GM23248 (cell line): ENCODE measurements around the gene ELF2. TPM values are rescaled to one million over a fixed set of nuclear protein-coding genes. Genes with fewer than 3 reads are reported as not detected.
"Not testable (repeated sequence)": the region's sequence is repeated elsewhere in the genome, so short reads cannot be mapped to it uniquely, and the experiment has no call there.

Experiments
- DNase-seq: peaks from one replicate; pipeline ENCODE4 v3.0.0-alpha.2; 2015
- H2AFZ ChIP-seq: fragments of 200-600 bp; sonication (generic); 2 replicates; pipeline ENCODE4 v1.6.1; 2016; ENCODE audit warnings: antibody characterized with exemption
- H3F3A ChIP-seq: fragments of 200-600 bp; sonication (generic); 2 replicates; pipeline ENCODE4 v1.6.1; 2016; ENCODE audit warnings: mild to moderate bottlenecking, antibody characterized with exemption, mixed run types; ENCODE audit not compliant: insufficient read depth
- H3K27ac ChIP-seq: fragments of 200-600 bp; sonication (generic); 2 replicates; pipeline ENCODE4 v1.5.1; 2016; ENCODE audit warnings: mild to moderate bottlenecking
- H3K27me3 ChIP-seq: fragments of 200-600 bp; sonication (generic); replicated peaks from 2 replicates; pipeline ENCODE4 v1.6.1; 2016; ENCODE audit warnings: mild to moderate bottlenecking; ENCODE audit not compliant: insufficient read depth
- H3K36me3 ChIP-seq: fragments of 200-600 bp; sonication (generic); 2 replicates; pipeline ENCODE4 v1.6.1; 2016; ENCODE audit warnings: low read depth, mild to moderate bottlenecking
- H3K4me1 ChIP-seq: fragments of 200-600 bp; sonication (generic); 2 replicates; pipeline ENCODE4 v1.6.1; 2016; ENCODE audit warnings: mild to moderate bottlenecking; ENCODE audit not compliant: insufficient read depth
- H3K4me2 ChIP-seq: fragments of 200-600 bp; sonication (generic); one replicate; pipeline ENCODE4 v1.6.1; 2016; ENCODE audit warnings: mild to moderate bottlenecking; ENCODE audit not compliant: unreplicated experiment
- H3K4me3 ChIP-seq: fragments of 200-600 bp; sonication (generic); 2 replicates; pipeline ENCODE4 v1.5.1; 2016; ENCODE audit warnings: mild to moderate bottlenecking
- H3K79me2 ChIP-seq: fragments of 200-600 bp; sonication (generic); 2 replicates; pipeline ENCODE4 v1.6.1; 2016; ENCODE audit warnings: mild to moderate bottlenecking; ENCODE audit not compliant: insufficient read depth
- H3K9ac ChIP-seq: fragments of 200-600 bp; sonication (generic); 2 replicates; pipeline ENCODE4 v1.6.1; 2016; ENCODE audit warnings: mild to moderate bottlenecking
- H3K9me2 ChIP-seq: fragments of 200-600 bp; sonication (generic); 2 replicates; pipeline ENCODE4 v1.6.1; 2016; ENCODE audit warnings: mixed run types, mild to moderate bottlenecking, moderate library complexity; ENCODE audit not compliant: insufficient read depth
- H3K9me3 ChIP-seq: fragments of 200-600 bp; sonication (generic); one replicate; pipeline ENCODE4 v1.6.1; 2017; ENCODE audit warnings: low read depth
- H4K20me1 ChIP-seq: fragments of 200-600 bp; sonication (generic); 2 replicates; pipeline ENCODE4 v1.6.0; 2016; ENCODE audit not compliant: insufficient read depth
- EZH2 ChIP-seq: fragments of 200-600 bp; sonication (generic); IDR thresholded peaks from 2 replicates; pipeline ENCODE4 v1.6.1; 2018; ENCODE audit warnings: antibody characterized with exemption, mild to moderate bottlenecking; ENCODE audit not compliant: insufficient read depth, poor library complexity, severe bottlenecking
- EZH2phosphoT487 ChIP-seq: fragments of 200-600 bp; sonication (generic); IDR thresholded peaks from 2 replicates; pipeline ENCODE4 v1.6.1; 2018; ENCODE audit warnings: antibody characterized with exemption, moderate library complexity, mild to moderate bottlenecking, low read depth; ENCODE audit not compliant: insufficient read depth
- WGBS, 2 experiments: methylation state at CpG; one replicate each; pipeline ENCODE4 v1.1.6; 2015 to 2017; ENCODE audit warnings: low lambda C conversion rate in 2 of 2, low coverage in 1 of 2; ENCODE audit errors: missing lambda C conversion rate in 2 of 2; 5-methylcytosine and 5-hydroxymethylcytosine counted together
- in situ Hi-C: fragments of 300-500 bp; cut with MboI; formaldehyde crosslinking; loops from 2 replicates; pipeline ENCODE4 v1.15.0; 2020
- polyA plus RNA-seq: library from polyadenylated mRNA; unstranded; fragments of >200 nt; fragmentation: Nextera tagmentation; extraction: Ambion mirVana; gene quantifications from 2 replicates; pipeline ENCODE4 v1.2.1, GENCODE V29; 2016
- total RNA-seq: library from RNA; depleted of rRNA; stranded (reverse); fragments of >200 nt; shearing (Covaris generic); gene quantifications from 2 replicates; pipeline ENCODE4 v1.2.3, GENCODE V29; 2014

The ELF2 gene
- total and polyA plus RNA-seq, 2 experiments from 2014 or later = 18.8 to 34.5 TPM

GRCh38 chr4:139202991-139203390, 26.0 kb upstream of the ELF2 start:
- in situ Hi-C loops = no loop called here

GRCh38 chr4:139200506-139200905, 23.5 kb upstream of the ELF2 start:
- WGBS, 2 experiments = 87% methylated on average over 4 of the region's 4 CpGs
- in situ Hi-C loops = no loop called here

More at GRCh38 chr4:139202991-139203390, 26.0 kb upstream of the ELF2 start:
- no peaks in the 10 kb centered on the region; the same call in 1 of the 2 replicates for H3K27me3 ChIP-seq
- no peak for DNase-seq
- peaks cover 9% of the 10 kb centered on the region; the same call in 1 of the 2 replicates for H3F3A ChIP-seq
- no peaks in the 10 kb centered on the region for H3K36me3 ChIP-seq
- no peak overlapping the region for H3K9ac ChIP-seq
- H2AFZ ChIP-seq = no peak overlapping the region
- no peaks in the 10 kb centered on the region for H3K9me2 ChIP-seq
- H3K4me2 ChIP-seq = no peak overlapping the region
- no peak overlapping the region for H3K4me3 ChIP-seq
- 93 to 95% methylated on average over 2 of the region's 2 CpGs for WGBS, 2 experiments
- H3K9me3 ChIP-seq = no peaks in the 10 kb centered on the region
- no peaks in the 10 kb centered on the region for H3K79me2 ChIP-seq
- TF ChIP-seq EZH2phosphoT487 (no peak), EZH2 (no peak)
- no peak overlapping the region for H3K27ac ChIP-seq
- H4K20me1 ChIP-seq = no peaks in the 10 kb centered on the region
- H3K4me1 ChIP-seq = no peaks in the 10 kb centered on the region

GRCh38 chr4:139200102-139200501, 23.1 kb upstream of the ELF2 start:
- Histone ChIP-seq H3K36me3 (no peaks in the 10 kb centered on the region), H2AFZ (no peak overlapping the region), H3K9me3 (no peaks in the 10 kb centered on the region), H3K4me3 (no peak overlapping the region), H3K9me2 (no peaks in the 10 kb centered on the region), H4K20me1 (no peaks in the 10 kb centered on the region), H3F3A (no peaks in the 10 kb centered on the region), H3K27me3 (no peaks in the 10 kb centered on the region; the same call in 1 of the 2 replicates), H3K4me1 (no peaks in the 10 kb centered on the region), H3K79me2 (no peaks in the 10 kb centered on the region), H3K9ac (no peak overlapping the region), H3K4me2 (no peak overlapping the region), H3K27ac (no peak overlapping the region)
- in situ Hi-C loops = no loop called here
- no peak for DNase-seq
- WGBS, 2 experiments = 71 to 77% methylated on average over 4 of the region's 4 CpGs
- TF ChIP-seq EZH2phosphoT487 = no peak

More at GRCh38 chr4:139200506-139200905, 23.5 kb upstream of the ELF2 start:
- H3K4me2 ChIP-seq = no peak overlapping the region
- DNase-seq = no peak
- H3K36me3 ChIP-seq = no peaks in the 10 kb centered on the region
- H3K27ac ChIP-seq = no peak overlapping the region
- no peaks in the 10 kb centered on the region for H4K20me1 ChIP-seq
- H3K9me3 ChIP-seq = no peaks in the 10 kb centered on the region
- H3F3A ChIP-seq = no peaks in the 10 kb centered on the region
- no peaks in the 10 kb centered on the region; the same call in 1 of the 2 replicates for H3K27me3 ChIP-seq
- no peaks in the 10 kb centered on the region for H3K79me2 ChIP-seq
- no peak overlapping the region for H3K4me3 ChIP-seq
- H3K9me2 ChIP-seq = no peaks in the 10 kb centered on the region
- no peak for TF ChIP-seq EZH2phosphoT487
- TF ChIP-seq EZH2 = no peak
- H2AFZ ChIP-seq = no peak overlapping the region
- no peaks in the 10 kb centered on the region for H3K4me1 ChIP-seq
- no peak overlapping the region for H3K9ac ChIP-seq

- H3K4me1 ChIP-seq, DNase-seq, H3K4me3 ChIP-seq, H3F3A ChIP-seq, in situ Hi-C loops, H3K27me3 ChIP-seq, H3K36me3 ChIP-seq, H3K79me2 ChIP-seq, H3K27ac ChIP-seq, H3K9me3 ChIP-seq, H4K20me1 ChIP-seq, H3K4me2 ChIP-seq, H3K9me2 ChIP-seq, H3K9ac ChIP-seq, H2AFZ ChIP-seq: not testable (repeated sequence)
- 71 to 73% methylated on average over 4 of the region's 4 CpGs for WGBS, 2 experiments
These were observed 20.2 kb upstream of the ELF2 start for GRCh38 chr4:139197214-139197613.

GRCh38 chr4:139196462-139196861, 19.4 kb upstream of the ELF2 start:
- no peak overlapping the region for H3K27ac ChIP-seq
- H3K27me3 ChIP-seq = no peaks in the 10 kb centered on the region; the same call in 1 of the 2 replicates
- H3K9me3 ChIP-seq = no peaks in the 10 kb centered on the region
- in situ Hi-C loops = no loop called here
- H3K36me3 ChIP-seq = no peaks in the 10 kb centered on the region
- TF ChIP-seq EZH2phosphoT487 (no peak), EZH2 (no peak)
- H3K79me2 ChIP-seq = no peaks in the 10 kb centered on the region
- H4K20me1 ChIP-seq = no peaks in the 10 kb centered on the region
- DNase-seq = no peak
- no peaks in the 10 kb centered on the region for H3K9me2 ChIP-seq
- no peak overlapping the region for H3K4me2 ChIP-seq
- no peak overlapping the region for H3K9ac ChIP-seq
- WGBS, 2 experiments = 84 to 91% methylated on average over 3 of the region's 3 CpGs
- H3F3A ChIP-seq = no peaks in the 10 kb centered on the region
- no peaks in the 10 kb centered on the region for H3K4me1 ChIP-seq
- H3K4me3 ChIP-seq = no peak overlapping the region
- H2AFZ ChIP-seq = no peak overlapping the region
